HG02623 (cell line): Measurements from ENCODE around the gene CES2.

Source experiments
- ATAC-seq: cut with Tn5 transposase; IDR thresholded peaks from one replicate; pipeline ENCODE4 v1.9.1; 2021; ENCODE audit warnings: moderate library complexity; ENCODE audit not compliant: unreplicated experiment

Gene CES2

DNA sequence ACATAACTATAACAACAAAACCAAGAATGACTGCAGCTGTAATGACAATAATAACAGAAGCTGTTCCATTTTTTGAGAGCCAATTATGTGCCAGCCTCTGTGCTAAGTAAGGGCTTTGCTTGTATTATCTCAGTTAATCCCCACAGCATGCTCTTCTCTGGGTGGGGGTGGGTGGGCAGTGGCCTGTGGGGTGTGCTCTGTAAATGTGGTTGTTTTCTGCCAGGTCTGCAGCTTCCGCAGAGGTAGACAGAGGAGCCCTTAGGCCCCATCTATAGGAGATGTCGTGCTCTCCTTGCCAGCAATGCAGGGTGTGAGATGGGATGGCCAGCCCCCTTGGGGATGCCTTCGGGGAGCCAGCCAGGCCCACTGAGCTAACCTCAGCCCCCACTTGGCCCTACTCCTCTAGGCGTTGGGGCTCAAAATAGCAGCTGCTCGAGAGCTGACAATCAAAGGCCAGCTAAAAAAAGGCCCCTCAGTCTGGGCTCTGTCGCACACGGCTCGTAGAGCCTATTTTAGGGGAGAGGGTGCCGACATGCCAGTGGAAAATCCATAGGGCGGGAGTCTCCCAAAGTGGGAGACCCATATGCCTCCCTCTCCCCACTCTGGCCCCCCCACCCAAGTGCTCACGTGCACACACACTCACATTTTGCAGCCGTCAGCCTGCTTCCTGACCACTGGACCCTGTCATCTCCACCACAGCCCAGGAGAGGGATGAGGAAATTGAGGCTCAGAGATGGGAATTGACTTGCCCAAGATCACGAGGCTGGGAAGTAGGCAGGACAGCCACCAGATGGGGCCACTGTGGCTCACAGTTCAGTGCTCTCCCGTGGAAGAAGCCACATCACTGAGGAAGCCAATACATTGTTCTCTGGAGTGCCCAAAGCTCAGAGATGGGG, 32.4 kb upstream of the CES2 start:
- no peak for ATAC-seq

DNA sequence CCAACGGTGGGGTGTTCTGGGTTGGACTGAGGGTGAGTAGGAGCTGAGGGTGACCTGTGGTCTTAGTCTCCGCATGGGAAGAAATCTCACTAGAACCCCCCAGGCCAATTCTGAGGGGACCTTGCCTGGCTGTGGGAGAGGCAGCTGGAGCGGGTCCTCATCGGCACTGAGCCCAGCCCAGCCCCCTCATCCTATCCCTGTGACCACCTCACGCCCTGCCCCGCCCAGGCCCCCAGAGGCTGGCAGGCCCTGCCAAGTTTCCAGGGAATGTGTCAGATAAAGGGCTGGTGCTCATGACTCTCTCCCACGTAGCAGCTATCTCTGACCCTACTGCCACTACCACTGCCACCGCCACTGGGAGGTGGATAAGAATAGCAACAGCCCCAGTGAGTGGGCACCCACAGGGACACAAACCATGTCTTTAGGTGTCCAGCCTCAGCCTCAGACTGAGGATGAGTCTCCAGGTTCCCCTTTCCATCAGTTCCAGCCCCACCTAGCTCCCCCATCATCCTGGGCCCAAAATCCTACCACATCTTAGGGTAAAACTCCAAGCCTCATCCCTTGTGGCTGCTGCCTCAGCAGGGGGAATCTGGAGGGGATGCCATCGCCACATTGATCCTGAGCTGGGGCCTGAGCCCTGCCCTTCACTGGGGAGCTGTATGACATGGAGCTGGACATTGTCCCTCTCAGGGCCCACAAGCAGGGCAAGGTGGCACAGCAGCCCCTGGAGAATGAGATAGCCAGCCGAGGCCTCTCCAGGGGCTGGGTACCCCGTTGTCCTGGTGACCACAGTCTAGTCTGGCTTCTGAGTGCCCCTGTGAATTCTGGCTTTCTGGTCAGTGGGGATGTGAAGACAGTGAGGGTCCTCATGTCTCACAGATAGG, 31.5 kb upstream of the CES2 start:
- ATAC-seq, result no peak

DNA sequence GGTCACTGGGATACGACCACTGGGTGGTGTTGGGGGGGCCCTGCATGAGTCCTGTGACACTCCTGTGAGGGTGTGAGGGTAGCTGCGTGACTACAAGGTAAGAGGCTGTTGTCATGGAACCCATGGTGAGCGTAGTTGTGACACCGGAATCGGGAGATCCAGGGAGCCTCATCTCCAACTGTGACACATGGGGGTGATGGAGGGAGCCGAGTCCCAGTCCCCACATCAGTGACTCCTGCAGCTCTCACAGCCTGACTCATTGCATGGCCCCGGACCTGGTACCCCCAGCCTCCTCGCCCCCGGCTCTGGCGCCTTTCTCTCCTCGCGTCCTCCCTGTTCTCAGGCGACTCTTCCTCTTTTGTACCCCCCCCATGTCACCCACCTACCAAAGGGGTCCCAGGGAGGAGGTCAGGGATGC, 30.9 kb upstream of the CES2 start:
- ATAC-seq, result no peak

DNA sequence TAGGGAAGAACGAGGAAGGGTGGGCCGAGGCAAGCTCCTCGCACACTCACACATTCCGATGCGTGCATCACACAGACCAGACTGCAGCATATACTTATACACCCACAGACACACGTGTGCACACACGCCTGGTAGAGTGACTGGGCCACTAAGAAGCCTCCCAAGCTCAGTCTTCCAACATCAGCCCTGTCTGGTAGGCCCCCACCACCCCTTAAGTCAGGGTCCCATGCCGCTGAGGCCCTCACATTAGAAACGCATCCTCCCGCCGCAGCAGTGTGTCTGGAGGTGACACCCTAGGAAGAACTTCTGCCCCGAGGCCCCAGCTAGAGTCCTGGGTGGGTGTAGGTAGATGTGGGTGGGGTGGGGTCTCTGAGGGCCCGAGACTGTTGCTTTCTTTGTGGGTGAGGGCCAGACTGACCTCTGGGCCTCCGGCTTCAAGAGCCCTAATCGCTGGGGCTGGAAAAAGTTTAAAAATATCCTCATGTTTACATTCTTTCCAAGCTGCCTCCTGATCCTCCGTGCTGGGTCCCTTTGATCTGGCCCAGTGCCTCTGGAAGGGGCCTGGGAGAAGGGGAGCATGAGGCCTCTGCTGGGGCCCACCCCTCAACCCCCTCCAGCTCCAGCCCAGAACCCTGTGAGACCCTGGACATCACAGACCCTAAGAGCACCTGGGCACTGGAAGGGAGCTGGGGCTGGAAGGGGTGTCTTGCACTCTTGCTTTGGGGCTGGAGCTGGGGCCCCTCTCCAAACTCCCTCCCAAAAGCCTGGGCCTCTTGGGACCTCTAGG, 30.3 kb upstream of the CES2 start:
- ATAC-seq, result no peak

DNA sequence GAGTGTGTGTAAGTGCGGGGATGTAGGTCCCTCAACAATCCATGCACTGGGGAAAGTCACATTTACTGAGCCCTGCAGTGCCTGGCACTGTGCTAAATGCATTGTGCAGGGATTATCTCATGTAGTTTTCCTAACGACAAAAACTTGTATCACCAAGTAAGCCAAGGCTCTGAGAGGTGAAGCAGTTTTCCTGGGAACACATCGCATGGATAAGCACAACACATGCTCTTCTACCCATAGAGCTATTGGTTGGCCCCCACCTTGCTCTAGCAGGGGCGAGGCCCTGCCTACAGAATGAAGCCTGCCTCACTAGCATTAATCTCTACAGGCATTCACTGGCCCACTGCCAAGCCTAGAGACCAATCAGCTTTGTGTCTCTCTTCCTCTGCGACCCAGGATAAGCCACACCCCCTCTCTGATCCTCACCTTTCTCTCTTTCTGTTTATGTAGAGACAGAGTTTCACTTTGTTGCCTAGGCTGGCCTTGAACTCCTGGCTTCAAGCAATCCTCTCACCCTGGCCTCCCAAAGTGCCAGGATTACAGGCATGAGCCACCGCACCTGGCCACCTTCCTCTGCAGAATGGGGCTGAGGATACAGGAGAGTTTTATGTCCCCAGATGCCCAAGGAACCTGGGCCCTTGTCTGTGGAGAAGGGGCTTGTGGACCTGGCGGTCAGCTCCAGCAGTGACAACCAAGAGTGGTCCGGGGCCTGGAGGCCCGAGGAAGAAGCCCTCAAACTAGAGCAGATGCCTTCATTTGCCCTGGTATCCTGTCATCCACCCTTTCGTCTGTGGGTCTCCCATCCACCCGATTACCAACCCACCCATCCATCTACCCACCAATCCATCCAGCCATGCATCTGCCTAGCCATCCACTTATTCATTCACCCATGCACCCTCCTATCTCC, 29.4 kb upstream of the CES2 start:
- ATAC-seq, result no peak

DNA sequence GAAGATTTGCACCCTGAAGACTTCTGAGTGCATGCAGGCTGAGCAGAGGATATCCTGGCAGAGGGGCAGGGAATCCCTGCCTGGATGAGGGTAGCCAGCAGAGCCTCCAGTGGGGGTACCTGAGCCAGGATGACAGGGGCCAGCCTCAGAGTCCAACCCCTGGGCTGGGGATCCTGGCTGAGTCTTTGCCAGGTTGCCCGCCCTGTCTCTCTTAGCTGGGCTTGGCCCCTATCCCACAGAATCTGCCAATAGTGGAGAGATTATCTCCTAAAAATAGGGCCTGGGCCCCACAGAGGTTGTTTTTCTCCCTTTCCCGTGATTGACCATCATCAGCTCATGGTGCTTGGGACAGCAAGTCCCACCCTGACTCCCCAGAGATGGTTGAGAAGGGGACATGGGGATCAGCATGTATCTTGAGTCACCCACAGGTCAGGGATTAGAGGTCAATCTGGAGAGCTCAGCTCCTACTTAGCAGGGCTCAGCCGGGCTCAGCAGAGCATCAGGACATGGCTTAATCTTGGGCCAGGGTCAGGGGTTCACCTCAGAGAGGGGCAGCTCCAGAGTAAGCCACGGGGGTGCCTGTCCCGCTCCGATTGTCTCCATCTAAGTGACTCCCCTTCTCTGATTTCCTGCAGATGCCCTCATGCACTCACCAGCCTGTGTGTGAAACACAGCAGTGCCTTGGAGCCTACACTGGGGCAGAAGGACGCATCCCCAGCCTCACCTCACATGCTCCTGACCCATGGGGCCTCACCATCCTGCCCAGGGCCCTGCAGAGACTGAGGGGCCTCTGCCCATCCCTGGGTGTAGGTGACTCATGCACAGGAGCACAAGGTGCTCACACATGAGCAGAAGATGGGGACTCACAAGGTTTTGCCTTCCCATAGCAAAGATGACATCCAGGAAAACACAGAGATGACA, 28.1 kb upstream of the CES2 start:
- ATAC-seq, result no peak

DNA sequence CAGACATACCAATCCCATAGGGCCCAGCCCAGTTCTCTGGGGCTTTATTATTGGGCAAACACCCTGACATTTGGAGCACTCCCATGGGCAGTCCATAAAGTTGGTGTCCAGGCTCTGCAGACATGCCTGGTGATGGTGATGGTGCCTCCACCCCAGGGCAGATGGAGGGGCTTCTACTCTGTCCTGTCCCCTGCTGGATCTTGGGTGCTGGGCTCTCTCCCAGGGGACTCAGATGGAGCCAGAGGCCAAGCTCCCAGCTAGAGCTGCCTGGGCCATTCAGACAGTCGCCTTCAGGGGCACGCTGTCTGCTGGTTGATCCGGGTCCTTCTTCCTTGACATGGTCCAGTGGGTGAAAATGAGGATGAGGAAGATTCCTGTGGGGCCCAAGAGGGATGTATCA, 27.2 kb upstream of the CES2 start:
- no peak for ATAC-seq

DNA sequence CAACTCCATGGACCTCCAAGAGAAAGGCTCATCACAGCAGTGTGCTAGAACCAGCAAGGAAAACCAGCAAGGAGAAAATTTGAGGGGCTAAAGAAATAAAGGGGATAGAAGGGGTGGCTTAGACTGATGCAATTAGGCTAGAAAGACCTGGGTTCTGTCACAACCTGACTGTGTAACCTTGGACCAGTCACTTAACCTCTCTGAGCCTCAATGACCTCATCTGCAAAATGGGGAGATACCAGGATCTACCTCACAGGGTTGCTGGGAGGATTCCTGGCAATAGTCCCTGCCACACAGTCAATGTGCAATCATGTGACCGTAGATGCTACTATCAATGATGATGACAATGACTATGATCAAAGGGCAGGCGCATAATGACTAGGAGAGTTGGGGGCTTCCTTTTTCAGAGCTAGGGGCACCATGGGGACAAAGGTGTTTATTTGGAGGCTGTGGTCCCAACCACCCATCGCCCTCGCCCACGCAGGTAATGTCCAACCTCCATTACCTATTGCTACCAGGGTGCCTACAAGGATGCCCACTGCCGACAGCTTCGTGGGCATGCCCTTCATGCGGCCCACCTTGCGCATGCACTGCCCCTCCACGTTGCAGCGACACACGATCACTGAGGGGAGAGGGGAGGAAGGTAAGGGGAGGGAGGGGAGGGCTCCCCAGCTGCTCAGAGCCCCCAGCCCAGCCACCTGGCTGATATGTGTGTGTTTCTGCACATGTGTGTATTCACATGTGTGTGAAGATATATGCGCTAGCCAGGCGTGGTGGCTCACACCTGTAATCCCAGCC, 26.4 kb upstream of the CES2 start:
- ATAC-seq, result no peak

DNA sequence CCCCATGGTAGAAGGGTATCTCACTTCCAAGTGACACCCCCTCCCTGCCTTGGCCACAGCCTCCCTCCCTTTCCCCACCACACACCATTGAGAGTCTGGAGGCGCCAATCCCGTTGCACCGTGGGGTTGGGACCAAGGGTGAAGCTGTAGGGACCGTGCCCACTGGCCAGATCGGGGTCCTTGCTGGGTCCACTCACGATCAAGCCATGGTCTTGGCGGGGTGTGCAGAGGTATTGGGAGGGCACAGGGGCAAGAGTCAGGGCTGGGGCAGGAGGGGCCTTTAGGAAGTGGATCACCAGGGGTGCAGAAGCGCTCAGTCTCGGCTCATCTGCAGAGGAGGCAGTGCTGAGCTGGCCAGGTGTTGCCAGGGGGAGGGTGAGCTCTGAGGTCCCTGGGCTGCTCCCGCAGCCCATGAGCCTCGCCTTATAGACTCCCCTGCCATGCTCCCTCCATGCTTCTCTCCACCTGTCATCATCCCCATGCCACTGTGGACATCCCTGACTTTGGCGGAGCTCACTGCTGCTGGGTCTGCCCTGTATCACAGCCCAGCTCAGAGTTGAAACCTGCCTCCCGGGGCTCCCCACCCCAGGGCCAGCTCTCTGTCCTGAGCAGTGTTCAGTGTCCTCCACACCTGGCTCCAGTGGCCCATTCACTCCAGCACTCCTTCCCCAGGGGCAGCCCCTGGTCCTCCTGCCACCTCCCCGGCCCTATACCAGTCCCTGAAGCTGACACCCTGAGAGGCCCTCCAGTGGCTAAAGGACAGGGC, 25.0 kb upstream of the CES2 start:
- no peak for ATAC-seq

DNA sequence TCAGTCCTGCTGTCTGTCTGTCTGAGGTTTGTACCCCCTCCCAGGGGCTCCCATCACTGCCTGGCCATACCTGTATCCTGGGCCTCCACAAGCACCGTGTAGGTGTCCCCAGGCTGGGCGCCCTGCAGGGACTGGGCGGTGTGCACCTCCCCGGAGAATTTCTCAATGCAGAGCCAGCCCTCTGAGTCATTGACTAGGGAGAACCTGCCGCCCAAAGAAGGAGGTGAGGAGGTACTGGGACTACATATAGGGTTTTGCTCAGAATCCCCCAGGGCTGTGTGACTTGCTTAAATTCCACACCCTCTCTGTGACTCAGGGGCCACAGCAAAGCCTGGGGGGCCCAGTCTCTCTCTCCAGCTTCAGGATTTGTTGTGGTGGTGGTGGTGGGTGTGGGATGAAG, 24.2 kb upstream of the CES2 start:
- no peak for ATAC-seq

DNA sequence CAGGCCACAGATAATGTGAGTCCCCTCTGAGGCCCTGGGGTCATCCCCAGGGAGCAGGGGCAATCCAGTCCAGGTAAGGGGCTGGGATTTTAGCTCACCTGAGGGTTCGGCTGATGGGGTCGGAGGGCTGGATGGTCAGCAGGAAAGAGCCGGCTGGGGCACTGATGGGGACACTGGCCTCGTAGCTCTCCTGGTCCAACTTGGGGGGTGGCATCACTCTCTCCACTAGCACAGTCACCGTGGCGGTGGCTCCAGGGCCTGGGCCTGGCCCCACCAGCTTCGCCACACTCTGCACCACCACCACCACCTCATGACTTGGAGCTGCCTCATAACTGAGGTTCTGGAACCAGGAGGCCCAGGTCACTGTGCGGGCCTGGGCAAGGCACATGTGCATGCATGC, 23.5 kb upstream of the CES2 start:
- ATAC-seq, result no peak

DNA sequence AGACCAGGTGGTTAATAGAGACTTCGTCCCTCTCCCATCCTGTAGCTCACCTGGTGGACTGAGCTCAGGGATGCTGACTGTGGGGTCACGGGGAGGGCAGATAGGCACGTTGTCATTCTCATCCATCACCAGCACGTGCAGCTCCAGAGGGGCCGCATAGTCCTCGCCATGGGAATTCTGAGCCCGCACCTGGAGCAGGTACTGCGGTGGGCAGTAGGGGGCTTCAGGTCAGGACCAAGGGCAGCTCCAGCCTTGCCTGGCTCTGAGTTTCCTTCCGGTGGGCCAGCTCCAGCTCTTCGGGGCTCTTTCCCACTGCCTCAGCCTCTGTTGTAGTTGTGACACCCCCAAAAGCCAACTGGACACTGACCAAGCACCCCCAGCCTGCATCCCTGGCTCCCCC, 22.2 kb upstream of the CES2 start:
- ATAC-seq, result no peak

DNA sequence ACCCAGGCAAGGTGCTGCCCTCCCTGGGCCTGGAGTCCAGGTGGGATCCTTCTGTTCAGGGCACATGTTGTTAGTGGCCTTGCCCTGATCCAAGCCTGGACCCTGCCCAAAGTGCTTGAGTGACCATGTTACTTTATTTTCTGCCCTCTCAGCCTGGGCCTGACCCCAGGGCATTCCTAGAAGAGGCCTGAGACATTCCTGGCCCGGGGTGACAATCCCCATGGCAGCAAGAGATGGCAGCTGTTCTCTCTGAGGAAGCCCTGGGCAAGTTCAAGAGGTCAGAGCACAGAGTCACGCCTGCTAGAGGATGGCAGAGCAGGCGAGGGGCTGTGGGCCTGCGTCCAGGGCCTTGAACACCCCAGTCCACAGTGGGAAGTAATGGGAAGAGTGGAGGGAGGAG, 21.6 kb upstream of the CES2 start:
- no peak for ATAC-seq

DNA sequence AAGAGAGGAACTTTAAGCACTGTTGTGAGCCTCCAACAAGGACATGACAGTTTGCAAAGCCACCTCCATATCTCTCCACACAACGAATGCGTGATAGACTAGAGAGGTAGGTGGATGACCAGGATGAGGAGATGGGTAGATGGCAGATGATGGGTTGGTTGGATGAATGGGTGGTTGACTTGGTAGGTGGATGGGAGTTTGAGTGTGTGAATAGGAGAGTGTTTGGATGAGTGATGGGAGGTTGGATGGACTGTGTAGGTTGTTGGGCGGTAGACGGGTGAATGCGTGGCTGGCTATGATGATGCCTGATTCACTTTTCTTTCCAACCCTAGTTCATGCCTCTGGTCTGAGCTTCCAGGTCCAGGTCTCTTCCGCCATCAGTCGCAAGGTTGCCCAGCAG, 20.8 kb upstream of the CES2 start:
- ATAC-seq, result no peak

DNA sequence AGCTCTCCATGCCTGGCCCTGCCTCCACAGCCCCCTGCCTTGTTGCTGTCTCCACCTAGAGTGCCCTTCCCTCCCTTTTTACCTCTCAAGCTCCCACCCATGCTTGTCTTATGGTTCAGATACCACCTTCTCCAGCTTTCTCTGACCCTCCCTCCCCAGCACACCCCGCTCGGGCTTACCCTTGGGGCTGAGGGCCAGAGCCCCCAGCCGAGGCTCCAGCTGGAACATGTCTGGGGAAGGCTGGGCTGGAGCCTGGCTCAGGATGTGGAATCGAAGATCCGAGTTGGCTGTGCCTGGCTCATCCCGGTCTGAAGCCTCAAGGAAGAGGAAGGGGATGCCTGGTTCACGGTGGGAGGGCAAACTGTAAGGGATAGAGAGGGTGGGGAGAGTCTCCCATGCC, 20.3 kb upstream of the CES2 start:
- no peak for ATAC-seq

DNA sequence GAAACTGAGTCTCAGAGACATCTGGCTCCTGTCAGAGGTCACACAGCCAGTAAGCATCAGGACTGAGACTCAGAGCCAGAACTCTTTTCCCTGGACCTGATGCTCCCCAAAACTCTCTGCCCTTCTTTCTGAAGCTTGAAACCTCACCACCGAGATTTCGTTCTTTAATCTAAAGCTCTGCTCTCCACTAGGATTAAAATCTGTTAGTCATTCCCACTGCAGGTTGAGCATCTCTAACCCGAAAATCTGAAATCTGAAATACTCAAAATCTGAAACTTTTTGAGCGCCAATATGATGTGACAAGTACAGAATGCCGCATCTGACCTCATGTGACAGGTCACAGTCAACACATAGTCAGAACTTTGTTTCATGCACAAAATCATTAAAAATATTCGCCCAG, 18.8 kb upstream of the CES2 start:
- no peak for ATAC-seq

DNA sequence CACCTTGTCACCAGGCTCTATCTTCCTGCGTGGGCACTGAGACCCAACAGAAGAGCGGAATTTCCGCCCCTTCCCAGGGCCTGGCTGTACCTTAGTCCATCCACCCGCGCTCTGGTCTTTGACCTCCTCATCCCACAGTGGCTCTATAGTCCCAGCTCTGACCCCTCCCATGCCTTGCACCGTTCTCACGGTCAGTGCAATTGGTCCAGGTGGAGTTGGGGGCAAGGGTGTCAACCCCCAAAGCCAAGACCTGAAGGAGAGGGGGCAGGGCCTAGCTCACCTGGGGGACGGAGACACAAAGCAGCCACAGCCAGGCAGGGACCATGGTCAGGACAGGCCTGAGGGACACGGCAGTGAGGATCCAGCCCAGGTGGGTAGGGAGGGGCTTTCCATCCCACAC, 17.6 kb upstream of the CES2 start:
- no peak for ATAC-seq

DNA sequence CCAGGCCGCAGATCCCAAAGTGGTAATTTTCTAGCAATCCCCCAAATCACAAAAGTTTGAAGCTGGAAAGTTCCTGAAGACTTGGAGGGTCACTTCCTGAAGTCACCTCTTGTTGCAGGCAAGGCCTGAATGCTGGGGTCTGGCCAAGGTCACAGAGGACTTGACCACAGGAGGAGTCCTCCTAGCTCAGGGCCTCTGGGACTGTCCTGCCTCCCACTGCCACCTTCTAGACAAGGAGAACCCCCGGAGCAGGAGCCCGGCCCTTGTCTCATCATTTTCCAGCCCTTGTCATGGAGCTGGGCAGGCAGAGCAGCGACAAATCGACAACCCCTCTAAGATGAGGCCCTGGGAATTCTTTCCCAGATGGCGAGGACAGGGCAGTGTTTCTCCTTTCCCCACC, 17.0 kb upstream of the CES2 start:
- no peak for ATAC-seq
